ENCODE results near the gene METTL15.
"Not testable (repeated sequence)": the region's sequence is repeated elsewhere in the genome, so short reads cannot be mapped to it uniquely, and the experiment has no call there.

METTL15 gene

DNA sequence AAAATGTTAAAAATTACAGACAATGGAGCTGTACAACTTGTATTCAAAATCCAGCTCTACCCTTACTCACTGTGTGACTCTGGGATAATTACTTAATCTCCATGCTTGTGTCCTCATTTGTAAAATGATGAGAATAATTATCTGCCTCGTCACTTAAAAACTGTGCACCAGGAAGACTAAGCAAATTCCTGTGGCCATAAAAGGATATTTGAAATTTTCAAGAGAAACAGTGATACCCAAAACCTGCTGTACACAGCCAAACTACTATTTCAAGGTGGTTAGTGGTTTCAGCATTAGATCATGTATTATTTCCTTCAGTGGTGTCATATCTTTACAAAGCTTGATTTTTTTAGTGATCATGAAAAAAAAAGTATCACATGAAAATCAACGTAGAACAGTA is 136.9 kb downstream of the METTL15 start:
- no peak overlapping the region for H3K4me3 ChIP-seq (ENCODE audit: low read length)
- no peak for DNase-seq (ENCODE audit: low read depth)
- TF ChIP-seq, protein P1, sequence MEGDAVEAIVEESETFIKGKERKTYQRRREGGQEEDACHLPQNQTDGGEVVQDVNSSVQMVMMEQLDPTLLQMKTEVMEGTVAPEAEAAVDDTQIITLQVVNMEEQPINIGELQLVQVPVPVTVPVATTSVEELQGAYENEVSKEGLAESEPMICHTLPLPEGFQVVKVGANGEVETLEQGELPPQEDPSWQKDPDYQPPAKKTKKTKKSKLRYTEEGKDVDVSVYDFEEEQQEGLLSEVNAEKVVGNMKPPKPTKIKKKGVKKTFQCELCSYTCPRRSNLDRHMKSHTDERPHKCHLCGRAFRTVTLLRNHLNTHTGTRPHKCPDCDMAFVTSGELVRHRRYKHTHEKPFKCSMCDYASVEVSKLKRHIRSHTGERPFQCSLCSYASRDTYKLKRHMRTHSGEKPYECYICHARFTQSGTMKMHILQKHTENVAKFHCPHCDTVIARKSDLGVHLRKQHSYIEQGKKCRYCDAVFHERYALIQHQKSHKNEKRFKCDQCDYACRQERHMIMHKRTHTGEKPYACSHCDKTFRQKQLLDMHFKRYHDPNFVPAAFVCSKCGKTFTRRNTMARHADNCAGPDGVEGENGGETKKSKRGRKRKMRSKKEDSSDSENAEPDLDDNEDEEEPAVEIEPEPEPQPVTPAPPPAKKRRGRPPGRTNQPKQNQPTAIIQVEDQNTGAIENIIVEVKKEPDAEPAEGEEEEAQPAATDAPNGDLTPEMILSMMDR (IDR thresholded peaks at IDR 0.05; ENCODE audit: insufficient read depth, low read depth, low read length, missing control alignments), result no peak

DNA sequence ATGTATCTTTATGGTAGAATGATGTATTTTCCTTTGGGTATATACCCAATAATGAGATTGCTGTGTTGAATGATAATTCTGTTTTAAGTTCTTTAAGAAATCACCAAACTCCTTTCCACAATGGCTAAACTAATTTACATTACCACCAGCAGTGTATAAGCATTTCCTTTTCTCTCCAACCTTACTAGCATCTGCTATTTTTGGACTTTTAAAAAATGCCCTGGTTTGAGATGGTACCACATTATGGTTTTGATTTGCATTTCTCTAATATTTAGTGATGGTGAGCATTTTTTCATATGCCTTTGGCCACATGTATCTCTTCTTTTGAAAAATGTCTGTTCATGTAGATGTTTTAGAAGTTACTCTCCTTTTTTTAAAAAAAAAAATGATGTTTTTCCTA is 142.0 kb downstream of the METTL15 start:
- TF ChIP-seq, protein P1 (IDR thresholded peaks at IDR 0.05; ENCODE audit: insufficient read depth, low read depth, low read length, missing control alignments), result no peak
- H3K4me3 ChIP-seq (ENCODE audit: low read length), result no peak overlapping the region
- no peak for DNase-seq (ENCODE audit: low read depth)

DNA sequence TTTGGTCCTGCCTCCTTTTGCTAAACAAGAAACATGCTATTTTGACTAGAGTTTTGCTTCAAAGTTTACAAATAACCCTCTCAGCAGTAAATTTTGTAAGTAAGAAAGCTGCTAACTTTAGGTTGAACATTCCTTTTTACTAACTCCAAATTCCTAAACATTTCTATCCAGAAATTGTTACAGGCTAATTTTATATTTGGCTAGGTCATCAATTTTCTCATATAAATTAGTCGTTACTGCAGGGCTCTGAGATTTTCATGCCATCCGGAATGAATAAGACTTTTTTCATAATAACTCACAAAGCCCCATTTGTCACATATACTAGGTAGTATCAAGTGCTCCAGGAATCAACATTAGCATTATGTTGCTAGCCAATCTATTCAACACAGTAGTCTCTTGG is 143.1 kb downstream of the METTL15 start:
- no peak overlapping the region for H3K4me3 ChIP-seq (ENCODE audit: low read length)
- no peak for DNase-seq (ENCODE audit: low read depth)
- TF ChIP-seq, protein P1 (IDR thresholded peaks at IDR 0.05; ENCODE audit: insufficient read depth, low read depth, low read length, missing control alignments), result no peak

DNA sequence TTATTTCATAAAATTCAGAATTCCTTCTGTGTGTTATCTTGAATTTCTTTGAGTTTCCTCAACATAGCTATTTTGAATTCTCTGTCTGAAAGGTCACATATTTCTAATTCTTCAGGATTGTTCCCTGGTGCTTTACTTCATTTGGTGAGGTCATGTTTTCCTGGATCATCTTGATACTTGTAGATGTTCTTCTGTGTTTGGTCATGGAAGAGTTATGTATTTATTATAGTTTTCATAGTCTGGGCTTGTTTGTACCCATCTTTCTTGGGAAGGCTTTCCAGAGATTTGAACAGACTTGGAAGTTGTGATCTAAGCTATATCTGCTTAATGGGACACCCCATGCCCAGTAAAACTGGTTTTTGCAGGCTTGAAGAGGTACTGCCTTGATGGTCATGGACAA is 149.6 kb downstream of the METTL15 start:
- DNase-seq (ENCODE audit: low read depth), result peak; percentile 17
- no peak overlapping the region for H3K4me3 ChIP-seq (ENCODE audit: low read length)
- TF ChIP-seq, protein P1 (IDR thresholded peaks at IDR 0.05; ENCODE audit: insufficient read depth, low read depth, low read length, missing control alignments), result no peak

DNA sequence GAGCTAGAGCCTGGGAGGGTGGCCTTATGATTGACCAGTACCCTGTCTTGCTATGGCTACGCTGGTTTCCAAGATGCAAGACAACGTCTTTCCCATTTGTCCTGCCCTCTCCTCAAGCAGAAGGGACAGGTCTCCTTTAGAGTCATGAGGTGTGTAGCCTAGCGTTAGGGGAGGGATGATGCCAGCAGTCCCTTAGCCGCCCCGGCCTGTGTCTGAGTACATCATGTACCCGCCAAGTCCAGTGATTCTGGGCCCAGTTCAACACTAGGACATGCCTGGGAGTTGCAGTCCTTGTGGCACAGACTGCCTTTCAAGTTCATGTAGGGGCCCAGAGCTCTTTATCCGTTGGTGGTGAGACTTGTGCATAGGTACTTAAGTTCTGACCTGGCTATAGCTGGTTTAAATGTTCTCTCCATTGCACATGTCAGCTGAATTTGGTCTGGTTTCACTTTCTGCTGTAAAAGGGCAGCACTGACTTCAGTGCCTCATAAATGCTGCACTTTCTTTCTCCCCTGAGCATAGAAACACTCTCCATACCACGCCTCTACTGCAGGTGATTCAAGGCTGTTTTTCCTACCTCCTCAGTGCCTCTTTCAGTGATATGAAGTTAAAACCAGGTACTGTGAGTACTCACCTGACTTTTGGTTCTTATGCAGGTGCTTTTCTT is 151.1 kb downstream of the METTL15 start:
- TF ChIP-seq, protein P1 (IDR thresholded peaks at IDR 0.05; ENCODE audit: insufficient read depth, low read depth, low read length, missing control alignments), result no peak
- DNase-seq (ENCODE audit: low read depth), result no peak
- H3K4me3 ChIP-seq (ENCODE audit: low read length), result no peak overlapping the region

DNA sequence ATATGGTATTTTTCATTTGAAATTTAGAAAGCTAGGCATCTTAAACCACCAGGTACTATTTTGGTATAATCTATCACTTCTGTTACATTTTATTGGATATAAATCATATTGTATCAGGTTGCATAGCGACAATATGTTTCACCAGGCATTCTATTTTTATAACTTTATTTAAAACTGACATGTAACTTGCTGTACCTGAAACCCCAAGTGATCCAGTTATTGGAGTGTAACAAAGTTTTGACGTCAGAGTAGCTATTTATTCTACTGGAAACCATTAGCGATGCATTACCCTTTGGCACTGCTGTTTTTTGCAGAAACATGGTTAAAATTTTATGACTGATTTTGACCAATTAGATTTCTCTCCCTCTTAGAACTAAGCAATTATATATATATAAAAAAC is 160.7 kb downstream of the METTL15 start:
- H3K4me3 ChIP-seq (ENCODE audit: low read length), result no peak overlapping the region
- TF ChIP-seq, protein P1 (IDR thresholded peaks at IDR 0.05; ENCODE audit: insufficient read depth, low read depth, low read length, missing control alignments), result no peak
- DNase-seq (ENCODE audit: low read depth), result no peak

DNA sequence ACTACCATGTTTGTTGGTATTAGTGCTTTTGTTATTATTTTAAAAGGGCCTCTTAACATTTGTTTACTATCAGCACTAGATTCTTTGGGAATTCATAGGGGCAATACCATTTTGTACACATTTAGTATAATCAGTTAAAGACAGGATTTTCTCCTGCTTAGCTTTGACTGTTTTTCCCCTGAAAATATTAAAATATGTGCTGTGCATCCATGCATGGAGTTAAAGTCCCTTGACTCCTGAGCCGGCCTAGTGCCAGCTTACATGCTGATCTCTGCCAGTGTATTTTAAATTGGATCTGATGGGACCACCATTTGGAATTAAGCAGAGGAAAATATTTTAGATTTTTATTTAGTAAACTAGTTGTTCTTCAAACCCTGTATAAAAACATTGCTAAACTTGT is 161.4 kb downstream of the METTL15 start:
- TF ChIP-seq, protein P1 (IDR thresholded peaks at IDR 0.05; ENCODE audit: insufficient read depth, low read depth, low read length, missing control alignments), result no peak
- no peak overlapping the region for H3K4me3 ChIP-seq (ENCODE audit: low read length)
- no peak for DNase-seq (ENCODE audit: low read depth)

DNA sequence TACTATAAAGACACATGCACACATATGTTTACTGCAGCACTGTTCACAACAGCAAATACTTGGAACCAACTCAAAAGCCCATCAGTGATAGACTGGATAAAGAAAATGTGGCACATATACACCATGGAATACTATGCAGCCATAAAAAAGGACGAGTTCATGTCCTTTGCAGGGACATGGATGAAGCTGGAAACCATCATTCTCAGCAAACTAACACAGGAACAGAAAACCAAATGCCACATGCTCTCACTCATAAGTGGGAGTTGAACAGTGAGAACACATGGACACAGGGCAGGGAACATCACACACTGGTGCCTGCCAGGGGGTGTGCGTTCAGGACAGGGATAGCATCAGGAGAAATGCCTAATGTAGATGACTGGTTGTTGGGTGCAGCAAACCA is 164.1 kb downstream of the METTL15 start:
- not testable (repeated sequence) for DNase-seq (ENCODE audit: low read depth)

More for the DNA sequence above, 164.1 kb downstream of the METTL15 start:
- not testable (repeated sequence) for H3K4me3 ChIP-seq (ENCODE audit: low read length)
